Ovary (tissue), 9 donors: Measurements from ENCODE around the gene RPS19. TPM values are rescaled to one million over a fixed set of nuclear protein-coding genes. Genes with fewer than 3 reads are reported as not detected.
"Not testable (repeated sequence)": the region's sequence is repeated elsewhere in the genome, so short reads cannot be mapped to it uniquely, and the experiment has no call there.

Experiments used
- DNase-seq, 5 donors: peaks; one replicate each; pipeline ENCODE4 v3.0.0-alpha.2; 2019 to 2020
- H3K27ac ChIP-seq, 2 donors: fragments of 200-600 bp; one replicate each; pipeline versions ENCODE4 v1.5.1 to v1.8.0; 2019 to 2022
- H3K27me3 ChIP-seq: fragments of 200-600 bp; one replicate; pipeline ENCODE4 v1.8.0; 2022
- H3K36me3 ChIP-seq: fragments of 200-600 bp; sonication (generic); one replicate; pipeline ENCODE4 v1.5.1; 2019
- H3K4me1 ChIP-seq: one replicate; pipeline ENCODE4 v1.8.1; 2013; ENCODE audit warnings: mild to moderate bottlenecking, moderate library complexity; ENCODE audit not compliant: insufficient read depth
- H3K4me3 ChIP-seq: fragments of 200-600 bp; sonication (generic); one replicate; pipeline ENCODE4 v1.5.1; 2017
- H3K9me3 ChIP-seq, 2 donors: fragments of 200-600 bp in 1 of 2; sonication (generic) in 1 of 2; one replicate each; pipeline versions ENCODE4 v1.5.1 to v1.8.1; 2013 to 2019; ENCODE audit warnings: mild to moderate bottlenecking in 1 of 2, moderate library complexity in 1 of 2
- EP300 ChIP-seq: sonication (generic); formaldehyde crosslinking; IDR thresholded peaks from one replicate; pipeline ENCODE4 v1.6.1; 2017; ENCODE audit warnings: antibody characterized with exemption
- POLR2A ChIP-seq: fragments of 450-650 bp; IDR thresholded peaks from one replicate; pipeline ENCODE4 v1.6.1; 2017; ENCODE audit warnings: antibody characterized with exemption, mild to moderate bottlenecking, moderate library complexity
- WGBS, 3 donors: extraction: QIAGEN DNeasy Blood & Tissue Kit in 1 of 3; methylation state at CpG; one replicate each; pipeline versions ENCODE4 v1.1.5 to v1.1.7; 2013 to 2017; 5-methylcytosine and 5-hydroxymethylcytosine counted together
- intact Hi-C, 4 donors: fragments of 100-400 bp; cut with DNase I; formaldehyde crosslinking; loops; one replicate each; pipeline versions ENCODE4 v1.11.0 to v1.15.1; 2022 to 2023
- polyA plus RNA-seq, 2 donors: library from polyadenylated mRNA; stranded (reverse); fragments of 200-250 nt in 1 of 2; fragments of 350-450 nt in 1 of 2; fragmentation: Illumina TruSeq in 1 of 2; extraction: RNeasy Lipid Tissue Mini Kit (QIAGEN cat#74804) in 1 of 2; gene quantifications; one replicate each; pipeline ENCODE4 v1.2.3, GENCODE V29; 2013 to 2014
- total RNA-seq, 7 donors: library from RNA; depleted of rRNA in 2 of 7; stranded (reverse); fragments of >200 nt in 2 of 7; fragmentation: NEBNext Ultra II Directional in 3 of 7; extraction: Animal tissue kit (Norgen Biotek cat#: 25700) in 3 of 7; gene quantifications; one replicate each; pipeline versions ENCODE4 v1.1.0 to v1.2.4, GENCODE V29; 2016 to 2023
- TF ChIP-seq, protein P1 (sequence below), 3 donors: fragments of 450-650 bp in 2 of 3; fragments of 200-600 bp in 1 of 3; IDR thresholded peaks; one replicate each; pipeline versions ENCODE4 v1.5.1 to v1.8.0; 2016 to 2022; ENCODE audit warnings: antibody characterized with exemption in 3 of 3, mild to moderate bottlenecking in 1 of 3
- donor health status: DM: no; HTN: no; CAD: no; lungs with moderate emphysema.
- donor health status: DM: no; HTN: no; CAD: no.
- donor health status: Bipolar disorder and iron deficiency.
- donor health status: DM: yes; HTN: yes; CAD: no.
- donor health status: DM: no; HTN: no; CAD: no.
- donor health status: DM: yes; HTN: yes; CAD: no.

Gene RPS19
- total and polyA plus RNA-seq, 9 donors = 1,030 to 3,960 (median 2,873) TPM

GRCh38 chr19:41911889-41912731, 52.1 kb downstream of the RPS19 start:
- Histone ChIP-seq H3K36me3 (no peaks in the 10 kb centered on the region), H3K9me3 (no peaks in the 10 kb centered on the region), H3K27me3 (peaks cover 3% of the 10 kb centered on the region), H3K4me3 (no peak overlapping the region), H3K4me1 (no peaks in the 10 kb centered on the region), H3K27ac (no peak overlapping the region)
- WGBS, 3 donors = 2 to 4% (median 4%) methylated on average over 29 of the region's 29 CpGs
- intact Hi-C loops = no loop called here
- DNase-seq = no peak
- TF ChIP-seq POLR2A = no peak
- no peak for TF ChIP-seq EP300
- TF ChIP-seq, protein P1, sequence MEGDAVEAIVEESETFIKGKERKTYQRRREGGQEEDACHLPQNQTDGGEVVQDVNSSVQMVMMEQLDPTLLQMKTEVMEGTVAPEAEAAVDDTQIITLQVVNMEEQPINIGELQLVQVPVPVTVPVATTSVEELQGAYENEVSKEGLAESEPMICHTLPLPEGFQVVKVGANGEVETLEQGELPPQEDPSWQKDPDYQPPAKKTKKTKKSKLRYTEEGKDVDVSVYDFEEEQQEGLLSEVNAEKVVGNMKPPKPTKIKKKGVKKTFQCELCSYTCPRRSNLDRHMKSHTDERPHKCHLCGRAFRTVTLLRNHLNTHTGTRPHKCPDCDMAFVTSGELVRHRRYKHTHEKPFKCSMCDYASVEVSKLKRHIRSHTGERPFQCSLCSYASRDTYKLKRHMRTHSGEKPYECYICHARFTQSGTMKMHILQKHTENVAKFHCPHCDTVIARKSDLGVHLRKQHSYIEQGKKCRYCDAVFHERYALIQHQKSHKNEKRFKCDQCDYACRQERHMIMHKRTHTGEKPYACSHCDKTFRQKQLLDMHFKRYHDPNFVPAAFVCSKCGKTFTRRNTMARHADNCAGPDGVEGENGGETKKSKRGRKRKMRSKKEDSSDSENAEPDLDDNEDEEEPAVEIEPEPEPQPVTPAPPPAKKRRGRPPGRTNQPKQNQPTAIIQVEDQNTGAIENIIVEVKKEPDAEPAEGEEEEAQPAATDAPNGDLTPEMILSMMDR (IDR thresholded peaks at IDR 0.05) = no peak

DNA sequence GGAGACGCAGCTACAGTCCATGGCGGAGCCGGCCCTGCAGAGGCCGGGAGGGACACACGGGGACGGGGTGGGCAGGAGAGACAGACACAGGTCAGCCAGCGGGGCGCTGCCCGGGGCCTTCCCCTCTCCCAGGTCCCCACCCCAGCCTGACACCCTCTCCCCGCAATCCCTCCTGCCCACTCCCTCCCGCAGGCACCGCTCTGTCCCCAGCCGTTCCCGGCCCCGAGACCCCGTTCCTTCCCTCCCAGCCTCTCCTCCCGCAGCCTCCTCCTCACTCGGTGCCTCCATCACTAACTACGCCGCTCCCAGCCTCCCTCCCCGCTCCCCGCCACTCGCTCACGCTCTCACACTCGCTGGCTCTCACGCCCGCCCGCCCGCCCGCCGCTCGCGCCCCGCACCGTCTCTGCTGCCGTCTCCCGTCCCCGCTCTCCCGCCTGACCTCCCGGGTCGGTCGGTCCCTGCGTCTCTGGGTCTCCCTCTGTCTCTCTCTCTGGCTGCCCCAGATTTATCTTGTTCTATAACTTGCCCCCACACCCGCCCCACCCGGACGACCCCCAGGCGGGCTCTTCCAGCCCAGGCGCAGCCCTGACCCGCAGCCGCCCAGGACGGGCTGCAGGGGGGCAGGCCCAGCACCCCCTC, 53.0 kb downstream of the RPS19 start:
- H3K9me3 ChIP-seq = no peaks in the 10 kb centered on the region
- TF ChIP-seq EP300 (no peak), POLR2A (no peak)
- TF ChIP-seq, protein P1 (IDR thresholded peaks at IDR 0.05) = no peak
- no peak overlapping the region for H3K4me3 ChIP-seq
- DNase-seq = no peak
- no peak overlapping the region for H3K27ac ChIP-seq
- H3K27me3 ChIP-seq = peaks cover 3% of the 10 kb centered on the region
- no peaks in the 10 kb centered on the region for H3K4me1 ChIP-seq
- intact Hi-C loops = no loop called here
- no peaks in the 10 kb centered on the region for H3K36me3 ChIP-seq
- 1% methylated on average over 36 to 51 of the region's 51 CpGs for WGBS, 3 donors

- no peaks in the 10 kb centered on the region for H3K4me1 ChIP-seq
Observed at GRCh38 chr19:41913538-41914423, 53.7 kb downstream of the RPS19 start.

DNA sequence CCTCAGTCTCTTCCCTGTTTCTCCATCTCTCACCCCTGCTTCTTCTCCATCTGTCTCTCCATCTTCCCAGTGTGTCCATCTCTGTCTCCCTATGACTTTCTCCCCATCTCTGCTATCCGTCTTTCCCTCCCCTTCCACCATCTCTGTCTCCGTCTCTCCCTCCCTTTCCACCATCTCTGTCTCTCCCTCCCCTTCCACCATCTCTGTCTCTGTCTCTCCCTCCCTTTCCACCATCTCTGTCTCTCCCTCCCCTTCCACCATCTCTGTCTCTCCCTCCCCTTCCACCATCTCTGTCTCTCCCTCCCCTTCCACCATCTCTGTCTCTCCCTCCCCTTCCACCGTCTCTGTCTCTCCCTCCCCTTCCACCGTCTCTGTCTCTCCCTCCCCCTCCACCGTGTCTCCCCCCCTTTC, 54.4 kb downstream of the RPS19 start:
- DNase-seq, H3K27me3 ChIP-seq, H3K9me3 ChIP-seq, H3K36me3 ChIP-seq, intact Hi-C loops, H3K4me3 ChIP-seq, H3K4me1 ChIP-seq, H3K27ac ChIP-seq: not testable (repeated sequence)
- WGBS, 3 donors = 0 to 4% (median 2%) methylated on average over 5 of the region's 5 CpGs

More at GRCh38 chr19:41913538-41914423, 53.7 kb downstream of the RPS19 start:
- 3 to 7% (median 5%) methylated on average over 21 of the region's 21 CpGs for WGBS, 3 donors
- DNase-seq = no peak
- H3K36me3 ChIP-seq = no peaks in the 10 kb centered on the region
- peaks cover 3% of the 10 kb centered on the region for H3K27me3 ChIP-seq
- intact Hi-C loops = no loop called here
- no peak overlapping the region for H3K27ac ChIP-seq
- no peaks in the 10 kb centered on the region for H3K9me3 ChIP-seq
- H3K4me3 ChIP-seq = no peak overlapping the region
- TF ChIP-seq POLR2A (no peak), EP300 (no peak)
- TF ChIP-seq, protein P1 (IDR thresholded peaks at IDR 0.05) = no peak
